K562 (cell line): ENCODE data around the gene OBSCN. TPM values are rescaled to one million over a fixed set of nuclear protein-coding genes. Genes with fewer than 3 reads are reported as not detected.

Experiments used
- ATAC-seq: fragments of 200-7000 bp; cut with Tn5 transposase; 3 replicates; pipeline ENCODE4 v1.9.1; 2020; ENCODE audit warnings: moderate library complexity
- BruUV-seq: library from RNA; stranded (reverse); fragments of 400-500 nt; replicated peaks from 2 replicates; lab custom pipeline; 2021; lab: Mats Ljungman, UMichigan
- CTCF ChIA-PET: fragments of 300-600 bp; formaldehyde crosslinking; extraction: SDS; loops from one replicate; lab custom pipeline; 2021; ENCODE audit warnings: low intra/inter-chr PET ratio; lab: Yijun Ruan, JAX
- POLR2A ChIA-PET: fragments of 300-600, 350-650 bp; sonication (Branson Sonifier 250); formaldehyde crosslinking; extraction: SDS; loops from one replicate; lab custom pipeline; 2021; ENCODE audit warnings: antibody characterized with exemption, inconsistent platforms; lab: Yijun Ruan, JAX
- DNase-seq, 4 experiments: peaks; one replicate each; pipeline versions ENCODE4 v3.0.0 to v3.0.0-alpha.2; 2011 to 2018; ENCODE audit warnings: low spot score in 3 of 4, mixed read lengths in 3 of 4; ENCODE audit errors: extremely low read depth in 1 of 4
- FAIRE-seq: peaks from 2 replicates; lab custom pipeline; 2011; peaks lifted over from hg19 to GRCh38; lab: Jason Lieb, UNC
- H2AFZ ChIP-seq: 2 replicates; pipeline ENCODE4 v1.6.0; 2011; ENCODE audit warnings: low read depth, low read length, control low read depth, inconsistent platforms
- H3K27ac ChIP-seq: fragments of 200-600 bp; 3 replicates; pipeline ENCODE4 v1.8.0; 2011; ENCODE audit warnings: low read depth, mild to moderate bottlenecking, control low read depth, inconsistent platforms, low read length, moderate library complexity, mixed read lengths; ENCODE audit errors: extremely low read depth
- H3K27me3 ChIP-seq, 2 experiments: fragments of 300-600 bp in 1 of 2; 2 replicates in 1 of 2; 3 replicates in 1 of 2; pipeline versions ENCODE4 v1.6.0 to v1.8.0; 2011; ENCODE audit warnings: inconsistent platforms in 2 of 2, low read length in 2 of 2, mild to moderate bottlenecking in 1 of 2, mixed read lengths in 1 of 2, moderate library complexity in 1 of 2; ENCODE audit not compliant: control insufficient read depth in 2 of 2, insufficient read depth in 2 of 2
- H3K36me3 ChIP-seq: fragments of 300-600 bp; 3 replicates; pipeline ENCODE4 v1.8.0; 2011; ENCODE audit warnings: mild to moderate bottlenecking, low read length, inconsistent platforms; ENCODE audit not compliant: control insufficient read depth, insufficient read depth
- H3K4me1 ChIP-seq, 2 experiments: fragments of 200-600 bp in 1 of 2; replicated peaks in 1 of 2; 2 replicates in 1 of 2; 3 replicates in 1 of 2; pipeline versions ENCODE4 v1.5.1 to v1.8.0; 2011; ENCODE audit warnings: inconsistent platforms in 2 of 2, low read length in 2 of 2, mild to moderate bottlenecking in 1 of 2, mixed read lengths in 1 of 2, moderate library complexity in 1 of 2; ENCODE audit not compliant: control insufficient read depth in 2 of 2, insufficient read depth in 2 of 2
- H3K4me2 ChIP-seq: 2 replicates; pipeline ENCODE4 v1.6.1; 2011; ENCODE audit warnings: low read length, control low read depth, inconsistent platforms, mixed read lengths; ENCODE audit not compliant: insufficient read depth
- H3K4me3 ChIP-seq: fragments of 200-600 bp; sonication (generic), shearing (Covaris generic); 2 replicates; pipeline ENCODE4 v1.5.1; 2016; ENCODE audit warnings: control low read depth, inconsistent platforms
- H3K79me2 ChIP-seq: fragments of 200-600 bp; 3 replicates; pipeline ENCODE4 v1.8.0; 2011; ENCODE audit warnings: low read length, inconsistent platforms; ENCODE audit not compliant: control insufficient read depth, insufficient read depth
- H3K9ac ChIP-seq, 2 experiments: 2 replicates each; pipeline versions ENCODE4 v1.6.0 to v1.6.1; 2011; ENCODE audit warnings: low read depth in 2 of 2, low read length in 2 of 2, control low read depth in 1 of 2, inconsistent platforms in 1 of 2, mild to moderate bottlenecking in 1 of 2, mixed read lengths in 1 of 2; ENCODE audit not compliant: insufficient read depth in 1 of 2
- H3K9me1 ChIP-seq: one replicate; pipeline ENCODE4 v1.6.0; 2011; ENCODE audit warnings: inconsistent platforms, mild to moderate bottlenecking, low read length, moderate library complexity; ENCODE audit not compliant: control insufficient read depth, insufficient read depth
- H3K9me3 ChIP-seq: replicated peaks from 2 replicates; pipeline ENCODE4 v1.5.1; 2011; ENCODE audit warnings: low read depth, low read length, inconsistent platforms; ENCODE audit not compliant: control insufficient read depth, insufficient read depth
- H4K20me1 ChIP-seq: replicated peaks from 2 replicates; pipeline ENCODE4 v1.6.1; 2011; ENCODE audit warnings: low read length, inconsistent platforms, mixed read lengths; ENCODE audit not compliant: control insufficient read depth, insufficient read depth
- BRD4 ChIP-seq: fragments of 200-600 bp; sonication (generic); IDR thresholded peaks from 2 replicates; pipeline ENCODE4 v1.6.1; 2017; ENCODE audit warnings: inconsistent platforms
- CREB3 ChIP-seq: fragments of 450-650 bp; conservative IDR thresholded peaks from 2 replicates; pipeline ENCODE4 v1.6.1; 2016; ENCODE audit warnings: missing genetic modification characterization, low read depth, mild to moderate bottlenecking, missing compliant biosample characterization, moderate library complexity
- CTCF ChIP-seq, 3 experiments: IDR thresholded peaks in 2 of 3; conservative IDR thresholded peaks in 1 of 3; 2 replicates each; pipeline ENCODE4 v1.5.1; 2011 to 2012; ENCODE audit warnings: low read length in 3 of 3, mild to moderate bottlenecking in 3 of 3, control low read depth in 2 of 3, improper control_type of control experiment in 1 of 3, inconsistent platforms in 1 of 3, low read depth in 1 of 3, mixed read lengths in 1 of 3, moderate library complexity in 1 of 3; ENCODE audit not compliant: insufficient read depth in 2 of 3
- MED1 ChIP-seq: sonication (generic); formaldehyde crosslinking; IDR thresholded peaks from 2 replicates; pipeline ENCODE4 v1.8.1; 2023; ENCODE audit warnings: missing genetic modification reagents, borderline replicate concordance
- NR2F6 ChIP-seq: fragments of 450-650 bp; formaldehyde crosslinking; IDR thresholded peaks from 2 replicates; pipeline ENCODE4 v1.4.0; 2020; ENCODE audit warnings: mild to moderate bottlenecking
- SNIP1 ChIP-seq: fragments of 450-650 bp; IDR thresholded peaks from 2 replicates; pipeline ENCODE4 v1.7.1; 2017; ENCODE audit warnings: low read depth, mild to moderate bottlenecking
- ZFP36 ChIP-seq: fragments of 150-350 bp; IDR thresholded peaks from 2 replicates; pipeline ENCODE4 v1.6.1; 2018; ENCODE audit warnings: low read length, low read depth; ENCODE audit not compliant: partially characterized antibody
- WGBS: fragments of 100-300 bp; shearing (Covaris generic); methylation state at CpG from one replicate; pipeline ENCODE4 v1.1.6; 2016; ENCODE audit warnings: low coverage, mixed read lengths; ENCODE audit not compliant: insufficient coverage; ENCODE audit errors: missing lambda C conversion rate; 5-methylcytosine and 5-hydroxymethylcytosine counted together
- in situ Hi-C: fragments of 300-500 bp; cut with MboI; formaldehyde crosslinking; loops from 4 replicates; pipeline ENCODE4 v1.15.0; 2018; ENCODE audit warnings: inconsistent platforms, mixed read lengths
- intact Hi-C: fragments of 100-400 bp; cut with micrococcal nuclease; formaldehyde crosslinking; loops from 2 replicates; pipeline ENCODE4 v1.14.2; 2022
- polyA plus RNA-seq, 8 experiments: library from polyadenylated mRNA; depleted of rRNA in 4 of 8; stranded (reverse) in 5 of 8; unstranded in 3 of 8; fragments of >200 nt; fragmentation: Nextera tagmentation in 2 of 8; fragmentation: Illumina TruSeq in 1 of 8; extraction: Ambion mirVana in 2 of 8; extraction: Trizol in 1 of 8; gene quantifications; 2 replicates each; pipeline versions ENCODE4 v1.2.1 to v1.2.3, GENCODE V29; 2011 to 2014; ENCODE audit warnings: inconsistent platforms in 1 of 8, missing spikeins in 1 of 8
- total RNA-seq, 7 experiments: library from RNA; depleted of rRNA in 6 of 7; stranded (reverse); fragments of >200 nt in 6 of 7; fragmentation: Illumina TruSeq in 2 of 7; extraction: Trizol in 2 of 7; gene quantifications; 2 replicates each; pipeline versions ENCODE4 v1.2.1 to v1.2.3, GENCODE V29; 2011 to 2021; ENCODE audit warnings: low replicate concordance in 1 of 7

The OBSCN gene
- total and polyA plus RNA-seq, 9 of the 15 experiments (the other 6 are each of a cell fraction or from before 2014, with no cell fraction given) = 0.18 to 19.7 (median 3.6) TPM

- in situ Hi-C loops (no loop called here), intact Hi-C loops (no loop called here)
- H3K79me2 ChIP-seq = no peaks in the 10 kb centered on the region
- H3K4me1 ChIP-seq = peaks cover 0 to 36% of the 10 kb centered on the region in 2 experiments; a peak in 2 of 5 replicates
- ChIA-PET POLR2A (interaction anchor here (0.7 to 1.1 kb wide), 2 partner anchors 218 to 251 kb away, joined by 3 to 4 read pairs; a partner anchor contains a TSS), CTCF (no interaction called here)
- no peak overlapping the region for H3K4me2 ChIP-seq
- TF ChIP-seq CTCF (IDR thresholded peaks at IDR 0.05 in 2 of 3, conservative IDR thresholded peaks at IDR 0.05 in 1 of 3; ENCODE audit: insufficient read depth in 2 of 3, low read depth in 1 of 3, low read length in 3 of 3) = 0 out of 6 replicates have a peak, but pooled peaks of 1 of the 3 experiments have one; percentile 3
- TF ChIP-seq CREB3 (tag) = no peak
- TF ChIP-seq SNIP1 = no peak
- no peak for TF ChIP-seq ZFP36
- TF ChIP-seq MED1 (CRISPR knock-in tag) = no peak
- TF ChIP-seq NR2F6 (CRISPR knock-in tag) = no peak
- no peak for TF ChIP-seq BRD4
- H3K36me3 ChIP-seq = no peaks in the 10 kb centered on the region
- BruUV-seq = no TSS peak
- H3K27ac ChIP-seq = no peak overlapping the region
- no peak overlapping the region for H3K4me3 ChIP-seq
- peak; percentile 19 for ATAC-seq
- no peak overlapping the region for H3K9ac ChIP-seq
- FAIRE-seq = no peak
- no peaks in the 10 kb centered on the region for H3K9me3 ChIP-seq
- H4K20me1 ChIP-seq = no peaks in the 10 kb centered on the region; the same call in 1 of the 2 replicates
- no peaks in the 10 kb centered on the region for H3K9me1 ChIP-seq
- H3K27me3 ChIP-seq = peaks cover 17 to 31% of the 10 kb centered on the region in 2 experiments; a peak in 4 of 5 replicates
- WGBS = 9% methylated on average over 16 of the region's 16 CpGs
- DNase-seq = no peak
- no peak overlapping the region for H2AFZ ChIP-seq
These were observed 1.1 kb upstream of the OBSCN start for GRCh38 chr1:228206582-228207351.
